Neuron (in vitro differentiated cells): ENCODE results near the gene CDC7.

Experiments
- H2AFZ ChIP-seq: one replicate; pipeline ENCODE4 v1.6.1; 2013; ENCODE audit warnings: low read depth, mild to moderate bottlenecking, inconsistent platforms, low read length, moderate library complexity
- H3K27me3 ChIP-seq: one replicate; pipeline ENCODE4 v1.6.1; 2013; ENCODE audit warnings: low read length; ENCODE audit not compliant: insufficient read depth
- H3K36me3 ChIP-seq: one replicate; pipeline ENCODE4 v1.6.1; 2013; ENCODE audit warnings: low read length; ENCODE audit not compliant: insufficient read depth
- H3K4me1 ChIP-seq: one replicate; pipeline ENCODE4 v1.6.1; 2013; ENCODE audit warnings: low read length; ENCODE audit not compliant: insufficient read depth
- H3K4me3 ChIP-seq: 2 replicates; pipeline ENCODE4 v1.5.1; 2013; ENCODE audit warnings: mild to moderate bottlenecking, low read length, moderate library complexity
- H3K9me3 ChIP-seq: one replicate; pipeline ENCODE4 v1.6.1; 2013; ENCODE audit warnings: low read length

The CDC7 gene

GRCh38 chr1:91501523-91501851 is 836 bp downstream of the CDC7 start:
- Histone ChIP-seq H2AFZ (peak overlapping the region; percentile 81), H3K9me3 (no peaks in the 10 kb centered on the region), H3K4me1 (peaks cover 21% of the 10 kb centered on the region), H3K36me3 (no peaks in the 10 kb centered on the region), H3K27me3 (no peaks in the 10 kb centered on the region), H3K4me3 (peak overlapping the region; percentile 58)

- H3K36me3 ChIP-seq: no peaks in the 10 kb centered on the region
- H3K9me3 ChIP-seq: no peaks in the 10 kb centered on the region
- H3K27me3 ChIP-seq: no peaks in the 10 kb centered on the region
- peak overlapping the region; percentile 58 for H3K4me3 ChIP-seq
- peaks cover 21% of the 10 kb centered on the region for H3K4me1 ChIP-seq
- H2AFZ ChIP-seq: peak overlapping the region; percentile 81
Observed at GRCh38 chr1:91501971-91502671, 1.5 kb downstream of the CDC7 start.

GRCh38 chr1:91502672-91503184 is 2.1 kb downstream of the CDC7 start:
- H3K36me3 ChIP-seq: peaks cover 1% of the 10 kb centered on the region
- peak overlapping the region; percentile 58 for H3K4me3 ChIP-seq
- H2AFZ ChIP-seq: no peak overlapping the region
- no peaks in the 10 kb centered on the region for H3K27me3 ChIP-seq
- H3K9me3 ChIP-seq: no peaks in the 10 kb centered on the region
- peaks cover 21% of the 10 kb centered on the region for H3K4me1 ChIP-seq

- H3K4me3 ChIP-seq: no peak overlapping the region
- peaks cover 21% of the 10 kb centered on the region for H3K4me1 ChIP-seq
- no peaks in the 10 kb centered on the region for H3K27me3 ChIP-seq
- peaks cover 2% of the 10 kb centered on the region for H3K36me3 ChIP-seq
- no peaks in the 10 kb centered on the region for H3K9me3 ChIP-seq
- no peak overlapping the region for H2AFZ ChIP-seq
Observed at GRCh38 chr1:91503332-91503900, 2.8 kb downstream of the CDC7 start.

GRCh38 chr1:91503975-91504530 is 3.4 kb downstream of the CDC7 start:
- Histone ChIP-seq H3K36me3 (peaks cover 5% of the 10 kb centered on the region), H3K9me3 (no peaks in the 10 kb centered on the region), H3K27me3 (no peaks in the 10 kb centered on the region), H3K4me1 (peaks cover 21% of the 10 kb centered on the region), H2AFZ (no peak overlapping the region), H3K4me3 (no peak overlapping the region)

GRCh38 chr1:91505086-91505485 is 4.4 kb downstream of the CDC7 start:
- Histone ChIP-seq H3K4me3 (no peak overlapping the region), H3K27me3 (no peaks in the 10 kb centered on the region), H3K36me3 (peaks cover 8% of the 10 kb centered on the region)

GRCh38 chr1:91506071-91506470 is 5.4 kb downstream of the CDC7 start:
- peaks cover 13% of the 10 kb centered on the region for H3K4me1 ChIP-seq
- H3K27me3 ChIP-seq: no peaks in the 10 kb centered on the region
- H3K9me3 ChIP-seq: no peaks in the 10 kb centered on the region
- H3K36me3 ChIP-seq: peaks cover 8% of the 10 kb centered on the region
- H3K4me3 ChIP-seq: no peak overlapping the region
- no peak overlapping the region for H2AFZ ChIP-seq

More at GRCh38 chr1:91505086-91505485, 4.4 kb downstream of the CDC7 start:
- Histone ChIP-seq H3K4me1 (peaks cover 17% of the 10 kb centered on the region), H2AFZ (no peak overlapping the region), H3K9me3 (no peaks in the 10 kb centered on the region)

GRCh38 chr1:91507328-91507727 is 6.7 kb downstream of the CDC7 start:
- Histone ChIP-seq H3K9me3 (no peaks in the 10 kb centered on the region), H2AFZ (no peak overlapping the region), H3K4me3 (no peak overlapping the region), H3K4me1 (peaks cover 8% of the 10 kb centered on the region), H3K27me3 (no peaks in the 10 kb centered on the region), H3K36me3 (peaks cover 14% of the 10 kb centered on the region)

GRCh38 chr1:91510754-91511153 is 10.1 kb downstream of the CDC7 start:
- H3K36me3 ChIP-seq: peaks cover 40% of the 10 kb centered on the region
- no peak overlapping the region for H3K4me3 ChIP-seq
- no peaks in the 10 kb centered on the region for H3K4me1 ChIP-seq
- H3K9me3 ChIP-seq: no peaks in the 10 kb centered on the region
- no peaks in the 10 kb centered on the region for H3K27me3 ChIP-seq
- no peak overlapping the region for H2AFZ ChIP-seq

GRCh38 chr1:91511386-91511785 is 10.7 kb downstream of the CDC7 start:
- Histone ChIP-seq H2AFZ (no peak overlapping the region), H3K4me3 (no peak overlapping the region), H3K36me3 (peaks cover 46% of the 10 kb centered on the region), H3K9me3 (no peaks in the 10 kb centered on the region), H3K27me3 (no peaks in the 10 kb centered on the region), H3K4me1 (no peaks in the 10 kb centered on the region)

- Histone ChIP-seq H3K4me1 (no peaks in the 10 kb centered on the region), H3K27me3 (no peaks in the 10 kb centered on the region), H3K9me3 (no peaks in the 10 kb centered on the region), H3K4me3 (no peak overlapping the region), H2AFZ (no peak overlapping the region), H3K36me3 (peaks cover 53% of the 10 kb centered on the region)
Observed at GRCh38 chr1:91513160-91513559, 12.5 kb downstream of the CDC7 start.

- Histone ChIP-seq H3K9me3 (no peaks in the 10 kb centered on the region), H3K4me3 (no peak overlapping the region), H3K27me3 (no peaks in the 10 kb centered on the region), H3K36me3 (peaks cover 58% of the 10 kb centered on the region), H3K4me1 (no peaks in the 10 kb centered on the region), H2AFZ (no peak overlapping the region)
Observed at GRCh38 chr1:91513706-91514105, 13.1 kb downstream of the CDC7 start.

- no peaks in the 10 kb centered on the region for H3K9me3 ChIP-seq
- no peaks in the 10 kb centered on the region for H3K27me3 ChIP-seq
- no peaks in the 10 kb centered on the region for H3K4me1 ChIP-seq
- H2AFZ ChIP-seq: no peak overlapping the region
- no peak overlapping the region for H3K4me3 ChIP-seq
- H3K36me3 ChIP-seq: peaks cover 58% of the 10 kb centered on the region
Observed at GRCh38 chr1:91515994-91516393, 15.3 kb downstream of the CDC7 start.
